TTC549 (cell line): ENCODE measurements around the gene ZBTB6.

Experiments
- FAIRE-seq: peaks from 2 replicates; lab custom pipeline; 2012; peaks lifted over from hg19 to GRCh38; lab: Jason Lieb, UNC

ZBTB6 gene

DNA sequence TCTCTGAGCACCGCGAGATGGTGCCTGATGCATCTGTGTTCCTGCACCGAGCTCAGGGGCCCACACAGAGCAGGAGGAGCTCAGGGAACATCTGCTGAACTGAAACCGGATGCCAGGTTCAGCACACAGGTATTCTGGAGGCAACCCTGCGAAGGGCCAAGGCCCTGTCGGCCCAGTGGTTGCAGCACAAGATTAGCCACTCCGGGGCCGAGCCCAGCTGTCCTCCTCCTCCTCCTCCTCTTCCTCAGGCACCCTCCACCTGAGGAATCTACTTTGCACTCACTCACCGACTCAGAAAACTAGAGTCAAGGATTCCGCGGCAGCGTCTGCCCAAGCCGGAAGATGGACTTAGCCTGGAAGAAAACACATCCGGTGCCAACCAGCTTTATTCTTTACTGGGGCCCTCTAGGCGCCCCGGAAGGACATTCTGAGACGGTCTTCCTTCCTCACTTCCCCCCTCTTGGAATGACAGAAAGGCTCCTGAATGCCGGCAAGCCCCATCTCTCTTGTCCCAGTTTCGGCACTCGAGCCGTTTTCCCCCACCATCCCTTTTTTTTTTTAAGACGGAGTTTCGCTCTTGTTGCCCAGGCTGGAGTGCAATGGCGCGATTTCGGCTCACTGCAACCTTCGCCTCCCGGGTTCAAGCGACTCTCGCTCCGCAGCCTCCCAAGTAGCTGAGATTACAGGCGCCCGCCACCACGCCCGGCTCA lies at the start of gene ZBTB6:
ZBTB6 (minus strand) TSS at position 360 of the 710 bp plus-strand sequence. CDS start 1,251 bp downstream, outside the sequence.
- peak; percentile 25 for FAIRE-seq

- FAIRE-seq, result no peak
These were observed 48.0 kb upstream of the ZBTB6 start for GRCh38 chr9:122961139-122961538.

DNA sequence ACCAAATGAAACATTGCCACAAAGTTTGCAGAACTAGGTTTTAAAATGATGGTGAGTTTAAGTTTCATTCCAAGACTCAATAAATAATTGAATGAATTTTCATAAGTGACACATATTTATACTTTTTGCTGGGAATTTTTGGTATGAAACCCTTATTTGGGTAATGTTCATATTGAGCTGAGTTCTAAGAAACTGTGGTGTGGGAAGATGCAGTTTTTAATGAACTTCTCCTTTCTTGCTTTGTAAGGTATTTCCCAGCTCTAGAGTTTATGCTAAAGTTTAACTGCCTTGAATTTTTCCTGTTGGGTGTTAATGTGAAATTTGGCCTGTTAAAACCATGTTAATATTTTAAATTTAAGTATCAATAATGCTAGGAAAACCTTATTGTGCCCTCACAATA lies 42.8 kb upstream of the ZBTB6 start:
- FAIRE-seq, result no peak

- FAIRE-seq, result no peak
These were observed 41.1 kb upstream of the ZBTB6 start for GRCh38 chr9:122954253-122954691.

- FAIRE-seq, result no peak
These were observed 37.9 kb upstream of the ZBTB6 start for GRCh38 chr9:122951056-122951455.

GRCh38 chr9:122950263-122950662 lies 37.1 kb upstream of the ZBTB6 start:
- FAIRE-seq, result no peak

DNA sequence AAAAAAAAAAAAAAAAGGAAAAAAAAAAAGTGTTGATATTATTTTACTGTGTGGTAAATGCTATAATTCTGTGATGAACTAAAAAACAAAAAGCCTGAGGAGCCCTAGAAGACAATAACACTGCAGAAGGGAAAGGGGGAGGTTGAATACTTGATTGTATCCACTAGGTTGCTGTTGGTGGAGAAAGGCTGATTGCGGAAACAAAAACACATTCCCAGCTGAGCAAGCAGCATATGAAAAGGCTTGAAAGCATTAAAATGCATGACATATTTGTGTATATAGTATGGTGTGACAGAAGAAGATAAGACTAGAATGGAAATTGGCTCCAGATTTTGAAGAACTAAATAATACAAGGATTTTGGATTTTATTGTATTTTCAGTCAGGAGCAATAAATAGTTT lies 36.6 kb upstream of the ZBTB6 start:
- FAIRE-seq, result no peak

- no peak for FAIRE-seq
These were observed 35.2 kb upstream of the ZBTB6 start for GRCh38 chr9:122948313-122948712.

- no peak for FAIRE-seq
These were observed 33.4 kb upstream of the ZBTB6 start for GRCh38 chr9:122946461-122947005.

DNA sequence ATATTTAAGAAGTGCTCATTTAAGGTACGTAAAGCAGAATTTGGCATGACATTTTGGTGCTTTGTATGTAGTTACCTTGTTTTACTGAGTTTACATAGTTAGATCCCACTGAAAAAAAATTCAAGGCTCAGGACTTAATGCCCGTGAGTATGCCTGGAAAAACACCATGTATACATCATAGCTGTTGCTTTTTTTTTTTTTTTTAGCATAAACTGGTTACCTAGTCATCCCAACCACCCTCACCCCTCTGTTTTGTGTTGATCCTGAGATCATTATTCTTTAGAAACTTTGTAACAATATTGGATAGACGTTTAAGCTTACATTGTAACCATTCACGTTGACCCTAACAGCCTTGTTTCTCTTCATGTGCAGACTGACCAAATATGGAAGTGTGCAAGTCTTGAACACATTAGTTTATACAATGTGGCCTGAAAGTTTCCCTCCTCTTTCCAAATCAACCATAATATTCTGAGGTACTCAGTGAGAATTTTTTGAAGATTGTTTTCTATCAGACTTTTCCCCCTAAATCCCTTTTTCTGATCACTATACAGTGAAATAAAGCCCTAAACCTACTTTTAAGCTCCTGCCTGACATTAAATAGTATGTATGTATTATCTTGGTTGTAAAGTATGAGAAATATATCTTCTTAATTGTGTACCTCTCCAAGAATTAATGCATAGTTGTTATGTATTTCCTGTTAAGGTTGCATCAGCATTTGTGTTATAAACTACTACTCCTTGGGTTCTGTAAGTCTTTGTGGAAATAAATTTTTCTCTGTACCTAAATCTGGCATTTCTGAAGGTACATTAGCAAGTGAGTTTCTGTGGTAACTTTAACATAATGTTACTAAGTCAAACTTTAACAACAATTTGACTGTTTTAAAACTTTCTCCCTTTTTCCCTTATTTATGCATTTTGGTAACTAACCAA lies 32.1 kb upstream of the ZBTB6 start:
- no peak for FAIRE-seq

DNA sequence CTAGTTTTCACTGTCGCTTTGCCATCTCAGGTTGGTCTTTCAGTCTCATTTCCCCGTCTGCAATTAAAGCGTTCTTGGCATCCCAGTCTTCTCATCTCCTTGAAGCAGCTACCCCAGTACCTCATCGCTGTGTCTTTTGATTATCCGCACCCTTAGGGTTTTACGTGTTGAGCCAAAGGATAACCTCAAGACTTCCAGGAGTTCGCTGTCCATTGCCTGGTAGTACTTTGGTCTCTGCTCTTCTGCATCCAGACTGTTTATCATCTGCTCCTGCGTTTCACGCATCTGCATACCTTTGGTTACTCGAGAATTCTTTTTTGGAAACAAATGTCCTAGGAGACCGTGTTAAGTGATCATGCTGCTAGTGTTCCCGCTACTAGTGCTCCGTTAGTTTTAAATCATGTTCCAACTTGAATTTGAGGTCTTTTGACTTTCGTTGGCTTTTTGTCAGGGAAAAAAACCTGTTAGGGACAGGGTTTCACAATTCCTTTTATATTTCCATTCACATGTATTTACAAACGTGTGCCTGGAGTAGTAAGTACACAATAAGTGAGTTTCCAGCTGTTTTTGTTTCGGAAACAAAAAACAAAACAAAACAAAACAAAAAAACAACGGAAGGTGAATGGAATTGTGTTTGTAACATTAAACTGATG lies 28.6 kb upstream of the ZBTB6 start:
- FAIRE-seq, result no peak

DNA sequence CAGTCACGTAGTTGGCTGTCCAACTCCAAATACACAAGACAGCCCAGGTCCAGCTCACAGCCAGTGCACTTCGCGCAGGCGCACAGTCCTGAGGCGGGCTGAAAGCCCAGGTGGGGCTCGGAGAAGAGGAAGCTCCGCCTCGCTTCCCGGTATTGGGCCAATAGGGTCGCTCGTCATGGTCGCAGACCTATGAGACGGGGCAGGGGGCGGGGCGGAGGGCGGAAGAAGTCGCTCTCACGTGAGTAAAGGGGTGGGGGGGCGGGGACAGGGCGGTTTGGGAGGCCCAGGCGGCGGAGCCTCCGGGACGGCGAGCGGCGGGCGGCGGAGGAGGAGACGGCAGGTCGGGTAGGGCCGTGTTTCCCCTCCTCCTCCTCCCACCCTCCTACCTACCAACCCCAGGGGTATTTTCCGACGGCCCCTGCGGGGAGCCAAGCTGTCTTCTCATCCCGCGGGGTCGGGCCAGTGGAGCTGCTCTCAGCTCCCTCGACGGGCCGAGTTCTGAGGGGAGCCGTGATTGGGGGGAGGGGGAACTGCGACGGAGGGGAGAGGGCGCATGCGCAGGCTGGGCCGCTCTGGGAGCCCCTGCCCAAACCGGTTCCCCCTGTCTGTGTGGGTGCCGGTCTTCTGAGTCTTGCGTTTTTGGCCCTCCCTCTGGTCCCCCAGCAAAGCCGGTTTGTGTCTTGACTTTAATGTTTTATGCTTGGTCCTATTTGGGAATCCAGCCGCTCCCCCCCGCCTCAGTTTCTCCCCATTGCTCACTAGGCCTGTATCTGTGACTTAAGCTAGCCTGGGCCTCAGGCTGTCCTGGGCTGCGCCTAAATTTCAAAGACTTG lies 27.8 kb upstream of the ZBTB6 start, which contains the start of gene RABGAP1:
RABGAP1 (plus strand) TSS at position 272 of the 833 bp plus-strand sequence. CDS start 16,040 bp downstream, outside the sequence.
- no peak for FAIRE-seq

GRCh38 chr9:122940454-122940748 lies 27.3 kb upstream of the ZBTB6 start:
- no peak for FAIRE-seq

DNA sequence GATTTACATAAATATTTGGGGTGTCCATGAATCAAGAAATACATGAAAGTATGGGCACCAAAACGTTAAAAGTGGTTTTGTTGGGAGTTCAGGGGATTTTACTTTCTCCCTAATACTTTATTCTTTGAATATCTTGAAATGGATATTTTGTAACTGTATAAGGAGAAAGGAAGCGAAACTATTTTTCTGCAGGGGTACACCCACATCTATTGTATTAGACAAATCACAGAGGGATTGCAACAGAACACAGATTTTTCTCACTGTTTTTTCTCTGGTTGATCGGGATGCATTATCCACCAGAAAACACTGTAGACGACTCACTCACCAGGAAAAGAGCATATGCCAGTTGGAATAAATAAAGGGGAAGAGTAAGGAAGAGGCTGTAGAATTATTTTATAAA lies 26.5 kb upstream of the ZBTB6 start:
- no peak for FAIRE-seq

GRCh38 chr9:122936883-122937282 lies 23.8 kb upstream of the ZBTB6 start:
- no peak for FAIRE-seq

DNA sequence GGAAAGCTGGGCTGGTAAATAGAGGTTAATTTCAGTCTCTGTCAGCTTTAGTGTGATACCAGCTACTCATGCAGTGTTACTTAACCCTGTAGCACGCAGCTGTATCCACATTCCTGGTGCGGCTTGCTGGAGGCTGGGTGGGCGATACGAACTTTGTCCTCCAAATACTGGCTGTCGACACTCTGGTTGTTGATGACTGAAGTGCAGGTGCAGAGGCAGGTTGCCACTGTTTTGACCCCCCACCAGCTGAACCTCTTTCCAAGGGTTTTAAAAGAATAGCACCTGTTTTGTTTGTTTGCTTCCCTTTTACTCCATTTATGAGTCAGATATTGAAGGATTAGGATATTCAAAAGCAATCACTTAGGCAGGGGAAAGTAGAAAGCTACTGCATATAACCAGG lies 23.3 kb upstream of the ZBTB6 start:
- FAIRE-seq, result no peak

- peak; percentile 19 for FAIRE-seq
These were observed 18.4 kb upstream of the ZBTB6 start, which contains the start of gene ZBTB26 for GRCh38 chr9:122931226-122932121. Gene ZBTB26, minus strand, starts transcription at chr9:122931512. Its CDS starts 11,578 bp downstream, at chr9:122919934.

DNA sequence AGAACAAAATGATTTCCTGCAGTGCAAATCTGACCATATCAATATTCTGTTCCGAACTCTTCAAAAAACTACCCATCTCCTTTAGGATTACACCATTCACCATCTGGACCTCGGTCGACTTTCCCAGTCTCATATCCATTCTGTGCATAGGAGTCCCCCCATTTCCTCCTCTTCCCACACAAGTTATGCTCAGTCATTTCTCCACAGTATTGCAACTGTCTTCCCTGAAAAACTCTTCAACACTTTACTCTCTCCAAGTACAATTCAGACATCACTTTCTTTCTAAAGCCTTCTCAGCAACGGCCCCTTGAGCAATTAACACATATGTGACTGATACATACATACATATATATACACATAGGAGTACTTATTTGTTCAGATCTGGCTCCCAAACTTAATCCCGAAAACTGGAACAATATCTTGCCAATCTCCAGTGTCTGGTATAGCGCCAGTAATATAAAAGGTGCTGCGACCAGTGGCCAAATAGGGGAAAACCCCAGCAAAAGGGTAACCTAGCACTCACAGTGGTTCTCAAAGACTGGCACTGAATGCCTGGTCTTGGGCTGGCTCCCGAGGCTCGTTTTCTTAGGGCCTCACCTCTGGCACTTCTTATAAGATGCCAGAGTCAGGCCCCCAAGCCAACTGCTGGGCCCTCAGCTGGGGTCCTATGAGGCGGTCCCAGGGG lies 17.6 kb upstream of the ZBTB6 start:
- no peak for FAIRE-seq

DNA sequence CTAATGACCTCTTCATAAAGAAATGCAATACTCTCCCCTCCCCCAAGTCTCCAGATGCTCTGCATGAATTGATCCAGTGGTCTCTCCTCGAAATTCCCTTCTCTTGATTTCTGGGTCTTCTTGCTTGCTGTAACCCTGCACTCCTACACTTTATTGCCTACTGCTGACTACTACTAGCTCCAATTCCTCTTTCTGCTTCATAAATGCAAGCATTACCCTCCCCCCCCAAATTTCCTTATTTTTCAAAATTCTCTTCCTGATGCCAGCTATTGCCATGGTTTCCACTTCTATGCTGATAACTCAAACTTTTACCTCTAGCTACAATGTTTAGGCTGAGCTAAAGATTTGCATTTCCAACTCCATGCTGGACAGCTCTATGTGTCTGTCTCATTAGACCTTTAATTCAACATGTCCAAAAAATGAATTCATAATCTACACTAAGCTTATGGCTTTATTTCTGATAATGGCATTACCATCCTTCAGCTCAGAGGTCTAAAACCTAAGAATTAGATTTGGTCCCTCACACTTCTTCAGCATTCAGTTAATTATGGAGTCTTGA lies 16.8 kb upstream of the ZBTB6 start:
- no peak for FAIRE-seq

DNA sequence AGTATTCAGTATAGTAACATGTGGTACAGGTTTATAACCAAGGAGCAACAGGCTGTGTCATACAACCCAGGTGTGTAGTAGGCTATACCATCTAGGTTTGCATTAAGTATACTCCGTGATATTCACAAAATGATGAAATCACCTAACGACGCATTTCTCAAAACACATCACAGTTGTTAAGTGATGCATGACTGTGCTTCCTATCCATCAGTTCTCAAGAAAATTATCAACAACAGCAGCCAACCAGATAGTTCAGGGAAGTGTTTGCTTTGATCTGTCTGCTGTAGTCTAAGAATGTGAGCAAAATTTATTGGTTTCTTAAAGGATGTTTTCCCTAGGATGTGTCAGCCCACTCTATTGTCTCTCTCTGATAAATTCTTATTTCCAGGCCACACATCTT lies 10.8 kb upstream of the ZBTB6 start:
- no peak for FAIRE-seq
